AG08396 (cell line): Measurements from ENCODE around the gene SCYGR3.
"Not testable (repeated sequence)": the region's sequence is repeated elsewhere in the genome, so short reads cannot be mapped to it uniquely, and the experiment has no call there.

Experiments
- DNase-seq: peaks from one replicate; pipeline ENCODE4 v3.0.0; 2012; ENCODE audit warnings: low spot score, mixed read lengths

SCYGR3 gene

DNA sequence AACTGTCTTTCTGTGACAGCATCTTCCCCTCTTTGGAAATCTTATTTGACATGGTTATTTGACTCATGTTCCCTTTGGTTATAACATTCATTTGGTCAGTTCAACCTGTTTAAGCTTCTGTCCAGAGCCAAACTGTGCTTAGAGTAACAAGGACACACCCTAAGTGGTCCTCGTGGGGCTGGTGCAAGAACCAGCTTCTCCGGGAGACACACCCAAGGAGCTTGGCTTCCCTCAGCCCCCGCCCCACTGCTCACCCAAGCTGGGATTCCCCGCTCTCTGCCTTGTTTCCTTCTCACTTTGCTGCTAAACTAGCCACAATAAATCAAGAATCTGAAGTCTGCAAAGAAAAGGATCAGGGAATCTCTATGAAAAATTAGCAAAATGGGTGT lies 1.4 kb downstream of the SCYGR3 start:
- DNase-seq: no peak

DNA sequence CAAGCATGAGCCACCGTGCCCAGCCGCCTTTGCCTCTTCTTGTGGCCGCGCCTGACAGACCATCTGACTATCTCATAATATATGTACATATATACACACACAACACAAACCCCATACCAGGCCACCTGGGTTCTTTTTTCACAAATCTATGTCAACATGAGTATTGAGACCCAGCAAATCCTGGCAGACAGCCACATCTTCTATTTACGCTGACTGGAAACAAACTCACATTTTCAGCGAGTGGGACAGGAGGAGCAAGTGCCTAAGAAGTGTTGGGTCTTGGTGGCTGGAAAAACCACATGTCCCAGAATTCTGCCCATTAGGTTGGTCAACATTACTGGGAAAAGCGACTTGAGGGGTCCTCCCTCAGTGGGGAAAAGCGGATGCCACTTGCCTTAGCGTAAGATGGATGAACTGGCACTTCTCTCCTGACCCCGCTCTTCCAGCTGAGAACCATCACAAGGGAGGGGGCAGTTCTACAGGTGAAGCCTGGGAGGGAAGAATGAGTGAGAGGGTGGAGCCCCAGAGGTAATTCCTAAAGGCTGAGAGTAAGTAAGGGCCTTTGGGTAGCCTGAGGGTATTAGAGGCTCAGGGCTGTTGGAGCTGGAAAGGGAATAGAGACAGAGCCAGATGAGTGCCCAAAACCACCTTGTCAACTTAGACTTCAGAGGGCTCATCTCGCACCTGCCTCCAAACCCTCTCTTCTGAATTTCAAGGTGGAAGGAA lies 1.9 kb downstream of the SCYGR3 start:
- no peak for DNase-seq

DNA sequence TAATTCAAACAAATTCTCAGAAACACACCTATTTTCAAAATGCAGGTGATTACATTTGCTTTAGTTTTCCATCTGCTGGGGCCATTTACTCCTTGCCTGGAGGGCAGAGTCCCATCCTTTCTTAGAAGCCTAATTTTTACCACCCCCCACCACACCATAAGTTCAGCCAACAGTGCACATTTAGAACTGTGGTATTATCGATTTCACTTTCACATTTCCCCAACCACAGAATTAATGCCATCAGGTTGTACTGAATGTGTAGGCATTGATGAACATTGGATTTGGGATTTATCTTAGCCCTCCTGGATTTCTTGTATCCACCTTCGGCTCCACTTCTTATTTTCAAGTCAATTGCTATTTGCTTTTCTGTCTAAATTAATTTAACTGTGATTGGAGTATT lies 4.5 kb downstream of the SCYGR3 start:
- DNase-seq: no peak

DNA sequence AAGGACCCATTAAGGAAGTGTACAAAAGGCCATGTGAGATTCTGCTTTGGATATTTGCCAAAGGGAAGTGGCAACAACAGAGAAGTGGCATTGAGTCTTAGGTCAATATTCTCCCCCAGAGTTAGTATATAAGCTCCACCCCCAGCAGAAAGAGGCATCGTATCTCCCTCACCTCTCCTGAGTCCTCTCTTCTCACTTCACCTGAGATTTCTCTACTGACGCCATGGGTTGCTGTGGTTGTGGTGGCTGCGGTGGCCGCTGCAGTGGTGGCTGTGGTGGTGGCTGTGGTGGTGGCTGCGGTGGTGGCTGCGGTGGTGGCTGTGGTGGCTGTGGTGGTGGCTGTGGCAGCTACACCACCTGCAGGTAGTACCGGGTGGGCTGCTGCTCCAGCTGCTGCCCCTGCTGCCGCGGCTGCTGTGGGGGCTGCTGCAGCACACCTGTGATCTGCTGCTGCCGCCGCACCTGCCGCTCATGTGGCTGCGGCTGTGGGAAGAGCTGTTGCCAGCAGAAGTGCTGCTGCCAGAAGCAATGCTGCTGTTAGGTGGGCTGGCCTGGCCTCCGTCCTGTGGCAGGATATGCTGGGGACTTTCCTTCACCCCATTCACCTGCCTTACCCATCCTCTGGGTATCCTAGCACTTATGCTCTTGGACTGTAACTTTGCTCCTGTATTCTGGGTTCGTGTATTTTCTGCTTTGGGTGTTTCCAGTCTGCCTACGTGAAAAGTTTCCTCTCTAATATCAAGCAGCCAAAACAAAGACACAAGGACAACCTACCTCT lies 5.9 kb downstream of the SCYGR3 start:
- no peak for DNase-seq

DNA sequence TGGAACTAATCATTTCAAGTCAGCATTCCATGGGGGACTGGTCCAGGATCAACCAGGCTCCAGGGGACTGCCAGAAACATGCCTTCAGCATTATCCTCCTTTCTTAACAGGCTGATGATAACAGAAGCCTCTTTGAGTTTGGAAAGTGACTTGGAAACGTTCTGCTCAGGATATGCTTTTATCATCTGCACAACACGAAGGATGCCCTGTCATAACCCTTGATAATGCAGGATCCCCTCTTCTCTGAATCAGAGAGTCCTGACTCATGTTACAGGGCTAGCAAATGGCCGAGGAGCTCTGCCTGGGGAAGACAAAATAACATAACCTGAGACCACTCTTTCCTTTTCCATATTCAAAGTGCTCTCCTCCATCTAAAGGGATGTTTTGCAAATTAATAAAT lies 6.7 kb downstream of the SCYGR3 start:
- DNase-seq: no peak

DNA sequence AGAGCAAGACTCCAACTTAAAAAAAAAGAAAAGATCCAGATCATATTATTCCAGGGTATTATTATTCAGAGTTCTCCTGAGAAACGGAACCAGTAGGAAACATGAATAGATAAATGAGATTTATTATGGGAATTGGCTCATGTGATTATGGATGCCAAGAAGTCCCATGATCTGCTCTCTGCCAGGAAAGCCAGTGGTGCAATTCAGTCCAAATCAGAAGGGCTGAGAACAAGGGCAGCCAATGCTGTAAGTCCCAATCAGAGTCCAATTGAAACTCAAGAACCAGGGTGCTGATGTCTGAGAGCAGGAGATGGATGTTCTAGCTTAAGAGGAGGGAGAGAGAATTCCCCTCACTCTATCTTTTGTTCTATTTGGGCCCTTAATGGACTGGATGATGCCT lies 8.2 kb downstream of the SCYGR3 start:
- DNase-seq: no peak

DNA sequence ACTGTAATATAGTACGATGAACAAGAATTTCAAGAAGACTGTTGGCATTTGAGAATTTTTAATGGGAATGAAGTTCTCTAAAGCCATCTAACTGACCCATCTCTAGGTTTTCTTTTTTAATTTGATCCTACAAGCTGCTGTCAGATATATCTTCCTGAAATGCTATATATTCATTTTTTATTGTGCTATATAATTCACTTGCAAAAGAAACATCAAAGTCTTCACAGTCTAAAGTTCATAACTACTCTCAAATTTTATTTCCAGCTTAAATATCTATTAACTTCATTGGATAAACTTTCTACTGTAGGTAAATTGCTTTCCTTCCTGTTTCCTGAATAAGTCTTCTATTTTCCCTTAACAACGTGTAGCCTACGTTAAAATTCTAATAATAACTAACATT lies 12.3 kb downstream of the SCYGR3 start:
- no peak for DNase-seq

DNA sequence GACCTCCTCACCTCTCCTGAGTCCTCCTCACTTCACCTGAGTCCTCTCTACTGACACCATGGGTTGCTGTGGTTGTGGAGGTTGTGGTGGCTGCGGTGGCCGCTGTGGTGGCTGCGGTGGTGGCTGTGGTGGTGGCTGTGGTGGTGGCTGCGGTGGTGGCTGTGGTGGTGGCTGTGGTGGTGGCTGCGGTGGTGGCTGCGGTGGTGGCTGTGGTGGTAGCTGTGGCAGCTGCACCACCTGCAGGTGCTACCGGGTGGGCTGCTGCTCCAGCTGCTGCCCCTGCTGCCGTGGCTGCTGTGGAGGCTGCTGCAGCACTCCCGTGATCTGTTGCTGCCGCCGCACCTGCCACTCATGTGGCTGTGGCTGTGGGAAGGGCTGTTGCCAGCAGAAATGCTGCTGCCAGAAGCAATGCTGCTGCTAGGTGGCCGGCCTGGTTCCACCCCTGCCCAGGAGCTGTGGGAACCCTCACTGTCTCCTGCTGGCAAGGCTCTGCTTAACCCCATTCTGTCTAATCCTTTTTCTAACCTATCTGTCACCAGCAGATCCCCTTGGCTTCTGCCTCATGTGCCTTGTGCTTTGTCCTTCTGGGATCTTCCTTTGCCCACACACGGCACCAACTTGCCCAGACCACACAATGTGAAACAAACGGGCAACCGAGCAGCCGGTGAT lies 15.7 kb downstream of the SCYGR3 start, which contains the start of gene SCYGR2:
Gene SCYGR2, plus strand, starts transcription at position 59 of the 669 bp plus-strand sequence. Its CDS starts 0 bp downstream, at position 59.
- not testable (repeated sequence) for DNase-seq

DNA sequence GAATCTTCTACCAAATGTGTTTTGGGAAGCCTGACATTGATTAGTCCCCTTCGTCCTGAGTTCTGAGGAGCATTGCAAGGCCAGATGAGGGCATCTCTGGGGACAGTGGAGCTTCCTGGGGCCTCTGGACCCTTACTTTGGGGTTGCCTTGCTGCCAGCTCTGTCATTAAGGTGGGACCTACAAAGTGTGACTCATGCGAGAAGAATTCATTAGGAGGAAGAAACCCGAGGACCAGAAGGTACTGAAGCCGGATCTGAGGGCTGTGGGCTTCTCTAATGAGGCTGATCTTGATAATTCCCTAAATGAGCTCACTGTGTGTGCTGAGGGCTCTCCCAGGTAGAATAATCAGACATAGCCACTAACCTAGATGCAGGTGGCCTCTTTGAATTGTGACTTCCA lies 16.6 kb downstream of the SCYGR3 start:
- no peak for DNase-seq

DNA sequence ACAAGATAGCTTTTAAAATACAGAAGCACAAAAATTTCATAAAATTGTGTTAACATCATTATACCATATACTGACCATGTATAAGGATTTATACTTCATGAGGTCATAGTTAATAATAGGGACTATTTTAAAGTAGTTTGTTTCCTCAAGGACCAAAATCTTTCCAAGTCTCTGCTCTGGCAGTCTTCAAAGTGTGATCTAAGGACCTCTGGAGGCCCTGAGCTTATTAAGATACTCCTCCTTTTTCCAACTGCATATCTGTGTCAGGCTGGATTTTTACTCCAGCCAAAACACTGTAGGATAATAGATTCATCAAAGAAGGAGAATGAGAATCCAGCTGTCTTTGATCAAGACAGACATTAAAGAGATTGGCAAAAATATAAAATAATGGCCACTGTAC lies 17.6 kb downstream of the SCYGR3 start:
- no peak for DNase-seq

DNA sequence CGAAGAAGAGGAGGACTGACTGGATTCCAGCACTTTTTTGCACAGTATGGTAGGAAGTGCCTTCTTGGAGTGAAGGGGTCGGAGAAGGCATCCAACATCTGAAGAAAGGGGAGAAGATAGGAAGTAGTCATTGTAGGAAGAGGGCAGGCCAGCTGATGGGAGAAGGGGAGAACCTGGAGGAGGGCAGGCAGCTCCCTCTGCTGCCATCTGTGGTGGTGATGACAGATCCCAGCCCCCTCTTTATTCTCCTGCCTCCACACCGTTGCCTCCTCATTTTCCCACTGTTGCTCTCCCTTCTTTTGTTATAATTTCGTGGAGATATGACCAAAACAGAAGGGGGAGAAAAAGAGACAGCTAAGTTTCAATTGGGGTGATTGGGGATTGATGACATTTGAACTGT lies 18.8 kb downstream of the SCYGR3 start:
- DNase-seq: no peak

DNA sequence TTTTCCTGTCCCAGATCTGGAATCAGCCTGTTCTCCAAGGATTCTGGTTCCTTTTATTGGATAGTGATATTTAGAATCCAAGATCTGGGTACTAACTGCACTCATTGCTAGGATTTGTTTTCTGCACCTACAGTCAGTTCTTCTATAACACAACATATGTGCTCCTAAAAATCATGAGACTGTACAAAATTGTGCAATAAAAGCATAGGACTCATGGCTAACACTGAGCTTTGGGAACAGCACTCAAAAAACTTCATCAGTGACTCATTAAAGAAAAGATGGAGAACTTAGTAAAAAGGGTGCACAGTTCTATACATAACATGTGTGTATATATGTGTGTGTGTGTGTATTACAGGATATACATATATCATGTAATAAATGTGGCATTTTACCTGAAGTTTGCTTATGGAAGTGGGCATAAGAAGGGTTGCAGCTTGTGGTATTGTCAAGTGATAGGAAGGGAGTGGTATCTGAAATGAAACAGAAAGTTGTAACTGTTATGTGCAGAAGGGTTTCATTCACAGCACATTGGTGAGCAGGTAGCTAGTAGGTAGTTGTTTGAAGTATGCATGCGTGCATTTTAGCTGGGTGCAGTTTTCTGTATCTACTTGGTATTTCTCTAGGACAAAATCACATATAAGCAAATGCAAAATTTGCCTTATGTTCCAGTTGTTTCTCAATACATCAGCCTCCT lies 21.8 kb downstream of the SCYGR3 start:
- DNase-seq: no peak

DNA sequence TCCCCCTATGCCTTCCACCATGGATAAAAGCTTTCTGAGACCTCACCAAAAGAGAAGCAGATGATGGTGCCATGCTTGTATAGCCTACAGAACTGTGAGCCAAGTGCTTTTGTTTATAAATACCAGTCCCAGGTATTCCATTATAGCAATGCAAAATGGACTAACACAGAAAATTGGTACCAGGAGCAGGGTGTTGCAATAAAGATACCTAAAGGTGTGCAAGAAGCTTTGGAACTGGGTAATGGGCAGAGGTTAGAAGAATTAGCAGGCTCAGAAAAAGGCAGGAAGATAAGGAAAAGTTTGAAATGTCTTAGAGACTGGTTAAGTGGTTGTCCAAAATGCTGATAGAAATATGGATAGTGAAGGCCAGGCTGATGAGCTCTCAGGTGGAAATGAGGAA lies 32.3 kb downstream of the SCYGR3 start:
- DNase-seq: no peak

DNA sequence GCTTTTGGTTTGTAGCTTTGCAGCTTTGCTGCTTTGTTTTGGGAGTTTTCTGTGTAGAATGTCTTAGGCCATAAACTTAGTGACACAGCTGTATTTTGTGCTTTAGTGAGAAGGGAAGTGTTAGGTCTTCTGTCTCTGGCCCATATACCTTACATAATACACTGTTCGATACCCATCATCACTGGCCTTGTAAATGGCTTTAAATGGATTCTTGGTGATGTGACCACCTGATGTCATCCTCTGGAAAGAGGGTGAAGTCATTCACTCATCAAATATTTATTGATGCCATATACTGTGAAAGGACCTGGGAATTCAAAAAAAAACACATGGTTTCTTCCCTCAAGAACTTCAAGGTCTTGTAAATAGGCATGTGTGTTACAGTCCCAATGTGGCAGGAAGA lies 34.8 kb downstream of the SCYGR3 start:
- no peak for DNase-seq

DNA sequence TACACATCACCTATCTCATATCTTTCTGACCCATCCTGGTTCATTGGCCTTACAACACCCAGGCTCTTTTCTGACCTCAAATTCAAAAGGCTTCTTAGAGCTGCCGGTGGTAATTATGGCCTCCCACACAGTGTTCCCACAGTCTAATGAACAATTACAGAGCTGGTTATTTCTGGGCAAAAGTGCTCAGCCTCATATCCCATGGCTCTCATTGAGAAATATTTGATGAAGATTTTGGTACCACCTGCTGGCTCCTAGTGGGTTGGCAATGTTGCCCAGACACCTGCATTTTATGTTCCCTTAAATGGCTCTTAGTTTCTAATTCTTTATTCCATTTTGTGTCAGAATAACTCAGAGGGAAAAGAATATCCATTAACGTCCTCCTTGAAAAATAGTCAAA lies 36.0 kb downstream of the SCYGR3 start:
- DNase-seq: no peak

DNA sequence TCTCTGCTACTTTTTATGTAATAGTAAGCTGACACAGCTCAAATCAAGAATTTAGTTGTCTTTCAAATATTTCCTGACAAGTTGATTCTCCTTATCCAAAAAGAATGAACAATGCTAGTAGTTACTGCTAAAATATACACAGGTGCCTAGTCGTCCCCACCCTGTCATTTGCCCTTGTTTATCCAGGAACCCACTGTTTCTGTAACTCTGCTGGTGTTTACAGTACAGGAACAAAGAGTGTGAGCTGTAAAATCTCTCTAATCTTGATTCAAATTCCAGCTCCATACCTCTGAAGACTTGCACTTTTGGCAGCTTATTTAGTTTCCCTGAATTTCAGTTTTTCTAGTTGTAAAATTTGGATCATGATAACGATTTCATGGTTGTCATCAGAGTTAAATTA lies 37.1 kb downstream of the SCYGR3 start:
- no peak for DNase-seq

DNA sequence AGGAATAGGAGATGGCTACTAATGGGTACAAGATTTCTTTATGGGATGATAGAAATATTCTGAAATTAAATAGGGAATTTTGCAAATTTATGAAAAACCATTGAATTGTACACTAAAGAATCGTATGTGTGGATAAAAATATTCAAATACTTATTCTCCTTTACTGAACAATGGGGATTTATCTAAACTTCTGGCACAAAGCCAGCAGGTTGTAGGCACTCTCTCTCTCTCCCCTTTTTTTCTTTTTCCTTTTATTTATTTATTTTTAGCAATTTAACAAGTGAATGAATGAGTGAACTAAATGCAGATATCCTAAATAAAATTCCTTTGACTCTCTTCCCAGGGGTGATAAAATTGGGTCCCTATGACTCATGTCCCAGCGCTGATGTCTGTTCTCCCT lies 37.8 kb downstream of the SCYGR3 start:
- no peak for DNase-seq

DNA sequence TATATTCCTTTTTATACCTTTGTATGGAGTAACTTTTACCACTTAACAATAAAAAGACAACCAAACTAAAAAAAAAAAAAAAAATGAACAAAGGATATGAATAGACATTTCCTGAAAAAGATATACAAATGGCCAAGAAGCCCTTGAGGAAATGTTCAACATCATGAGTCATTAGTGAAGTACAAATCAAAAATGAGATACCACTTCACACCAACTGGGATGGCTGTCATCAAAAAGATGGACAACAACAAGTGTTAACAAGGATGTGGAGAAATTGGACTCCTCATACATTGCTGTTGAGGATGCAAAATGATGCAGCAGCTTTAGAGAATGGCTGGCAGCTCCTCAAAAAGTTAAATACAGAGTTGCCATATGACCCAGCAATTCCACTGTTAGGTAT lies 38.5 kb downstream of the SCYGR3 start:
- DNase-seq: no peak

DNA sequence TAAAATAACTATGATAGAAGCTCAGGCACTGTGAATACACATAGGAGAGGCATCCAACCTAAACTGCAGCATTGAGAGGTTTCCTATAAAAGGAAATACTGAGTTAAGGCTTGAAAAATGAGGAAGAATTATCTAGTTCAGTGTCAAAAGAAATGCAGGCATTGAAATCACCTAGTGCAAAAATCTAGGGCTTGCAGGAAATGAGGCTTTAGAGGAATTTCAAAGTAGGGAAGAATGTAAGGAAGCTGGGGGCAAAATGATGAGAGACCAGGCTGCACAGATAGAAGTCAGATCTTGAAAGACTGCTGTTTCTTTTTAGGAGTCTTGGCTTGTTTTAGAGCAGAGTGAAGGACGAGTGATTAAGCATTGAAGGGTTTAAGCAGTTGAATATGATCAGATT lies 44.0 kb downstream of the SCYGR3 start:
- DNase-seq: no peak

DNA sequence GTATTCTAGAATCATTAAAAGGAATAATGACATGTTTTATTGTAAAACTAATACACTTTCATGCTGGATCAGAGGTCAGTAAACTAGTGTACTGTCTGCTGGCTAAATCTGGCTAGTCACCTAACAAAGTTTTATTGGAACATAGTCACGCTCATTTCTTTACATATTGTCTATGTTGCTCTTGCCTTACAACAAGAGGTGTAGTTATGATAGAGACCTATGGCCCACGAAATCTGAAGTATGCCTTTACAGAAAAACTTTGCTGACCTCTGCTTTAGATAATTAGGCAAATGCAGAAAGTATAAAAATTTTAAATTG lies 45.8 kb downstream of the SCYGR3 start:
- no peak for DNase-seq

DNA sequence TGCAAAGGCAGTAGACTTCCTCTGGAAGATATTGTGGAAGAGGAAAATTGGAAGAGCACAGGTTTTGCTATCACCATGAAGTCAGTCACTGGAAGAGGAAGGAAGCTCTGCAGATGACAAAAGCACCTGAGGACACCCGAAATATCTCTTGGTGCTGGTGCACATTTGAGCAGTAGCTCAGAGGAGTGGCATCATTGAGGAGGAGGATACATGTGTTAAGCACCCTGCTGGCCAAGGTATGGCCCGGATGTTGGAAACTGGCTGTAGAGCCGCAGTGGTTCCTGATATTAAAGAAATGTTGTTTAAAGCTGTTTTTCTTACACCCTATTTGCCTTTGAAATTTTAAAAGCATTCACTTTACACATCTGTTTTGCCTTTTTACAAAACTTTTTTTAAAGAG lies 48.6 kb downstream of the SCYGR3 start:
- no peak for DNase-seq

DNA sequence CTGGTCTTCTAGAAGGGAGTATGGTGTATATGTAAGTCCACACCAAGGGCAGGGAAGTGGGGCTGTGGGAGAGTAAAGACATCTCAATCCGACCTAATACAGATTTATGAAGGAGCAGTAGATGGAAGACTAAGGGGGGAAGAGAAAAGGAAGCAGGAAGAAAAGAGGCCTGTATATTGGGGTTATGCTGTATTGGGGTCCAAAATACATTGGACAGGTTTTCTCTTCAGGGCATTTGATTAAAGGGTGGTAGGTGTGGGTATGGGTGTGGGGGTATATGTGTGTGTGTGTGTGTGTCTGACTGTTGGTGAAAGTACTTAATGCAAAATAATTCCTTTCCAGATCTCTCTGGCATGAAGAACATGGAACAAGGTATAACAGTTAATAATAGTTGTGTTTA lies 49.6 kb downstream of the SCYGR3 start:
- no peak for DNase-seq
